NCI-H2107 treated with DMSO at 0.1 percent for 48 hours (cell line): ENCODE data around the gene VAV2.

Source experiments
- DNase-seq: peaks from one replicate; lab custom pipeline; 2025; ENCODE audit not compliant: unreplicated experiment; lab: John Stamatoyannopoulos, UW

The VAV2 gene

GRCh38 chr9:133981589-133981957, 10.6 kb downstream of the VAV2 start:
- no peak for DNase-seq

DNA sequence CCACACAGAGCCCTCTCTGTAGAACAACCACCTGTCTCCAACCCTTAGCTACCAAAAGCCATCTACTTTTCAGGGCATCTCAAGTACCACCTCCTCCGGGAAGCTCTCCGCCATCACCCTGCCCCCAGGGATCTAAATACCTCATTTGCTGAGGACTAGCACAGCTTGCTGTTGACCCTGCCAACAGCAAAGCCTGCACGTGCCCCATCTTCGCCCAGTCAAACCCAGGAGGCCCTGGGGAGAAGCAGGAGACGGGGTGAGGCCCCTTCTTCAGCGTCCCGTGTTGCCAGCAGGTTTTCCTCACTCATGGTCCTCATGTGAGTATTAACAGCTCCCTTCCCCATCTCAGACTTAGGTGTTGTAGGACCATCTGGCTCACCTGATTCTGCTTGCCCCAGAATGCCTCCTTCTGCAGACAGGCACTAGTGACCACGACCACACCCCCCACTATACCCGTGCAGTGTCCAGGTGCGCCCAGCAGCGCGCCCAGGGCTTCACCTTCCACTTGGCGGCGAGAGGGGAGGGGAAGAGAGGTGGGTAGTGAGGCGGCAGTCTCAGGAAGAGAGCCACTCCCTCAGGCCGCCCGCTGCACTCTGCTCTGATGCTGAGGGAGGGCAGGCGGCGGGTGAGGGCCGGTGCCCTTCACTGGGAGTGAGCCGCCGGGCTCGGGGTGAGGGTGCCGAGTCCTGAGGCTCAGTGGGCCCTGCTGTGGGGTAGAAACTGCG, 11.1 kb downstream of the VAV2 start:
- DNase-seq, result no peak

GRCh38 chr9:133979921-133980863, 11.9 kb downstream of the VAV2 start:
- no peak for DNase-seq

DNA sequence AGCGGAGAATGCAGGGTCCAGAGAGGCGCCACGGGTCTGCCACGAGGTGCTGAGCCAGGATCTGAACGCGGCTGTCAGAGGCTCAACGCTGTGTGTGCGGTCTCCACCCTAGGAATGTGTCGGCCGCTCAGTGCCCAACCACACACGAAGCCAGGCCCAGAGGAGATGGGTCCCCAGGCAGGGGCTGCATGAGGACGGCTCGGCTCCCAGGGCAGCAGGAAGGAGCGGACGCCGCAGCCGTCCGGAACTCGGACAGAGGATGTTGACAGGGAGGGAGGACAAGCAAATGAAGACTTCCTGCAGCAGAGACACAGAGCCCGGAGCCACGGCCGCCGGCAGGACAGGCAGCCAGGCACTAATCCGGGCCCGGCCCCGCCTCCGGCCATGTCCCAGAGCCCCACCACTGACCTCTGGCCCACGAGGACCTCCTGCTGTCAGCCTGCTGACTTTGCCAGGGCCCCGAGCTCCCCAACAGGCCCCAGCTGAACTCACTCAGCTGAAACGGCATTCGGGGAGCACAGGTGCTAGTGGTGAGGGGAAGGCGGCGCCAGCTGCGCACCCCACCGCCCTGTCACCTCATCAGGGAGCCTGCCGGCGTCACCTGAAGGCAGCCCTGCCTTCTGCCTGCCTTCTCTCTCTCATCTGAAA, 12.7 kb downstream of the VAV2 start:
- no peak for DNase-seq

- DNase-seq, result no peak
These were observed 13.2 kb downstream of the VAV2 start for GRCh38 chr9:133978899-133979272.

DNA sequence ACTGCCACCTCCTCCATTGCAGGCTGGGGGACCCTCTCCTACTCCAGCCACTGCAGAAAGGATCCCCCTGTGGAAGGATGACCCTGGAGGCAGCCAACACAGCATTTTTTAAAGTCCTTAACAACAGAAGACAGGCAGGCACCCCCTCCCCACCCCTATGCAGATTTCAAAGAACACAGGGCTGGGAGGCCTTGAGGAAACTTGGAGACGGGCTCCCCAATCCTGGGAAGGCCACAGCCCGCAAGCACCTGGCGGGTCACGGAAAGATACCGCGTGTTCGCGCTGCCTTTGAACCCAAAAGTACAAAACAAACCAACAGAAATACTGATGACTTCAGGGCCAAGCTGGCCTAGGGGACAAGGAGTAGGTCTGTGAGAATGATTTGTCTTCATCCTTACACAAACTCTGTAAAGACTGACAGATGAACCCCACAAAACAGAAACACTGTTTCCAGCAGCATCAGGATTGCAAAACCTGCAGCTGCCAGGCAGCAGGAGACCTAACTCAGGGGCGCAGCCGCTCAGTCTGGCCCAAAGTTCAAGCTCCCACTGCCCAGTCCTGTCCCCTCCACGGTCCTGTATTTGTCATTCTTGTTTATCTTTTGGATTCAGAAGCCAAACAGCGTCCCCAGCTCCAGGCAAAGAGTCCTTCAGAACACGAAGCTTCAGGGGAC, 13.8 kb downstream of the VAV2 start:
- DNase-seq, result no peak

GRCh38 chr9:133977421-133978201, 14.5 kb downstream of the VAV2 start:
- DNase-seq, result no peak

DNA sequence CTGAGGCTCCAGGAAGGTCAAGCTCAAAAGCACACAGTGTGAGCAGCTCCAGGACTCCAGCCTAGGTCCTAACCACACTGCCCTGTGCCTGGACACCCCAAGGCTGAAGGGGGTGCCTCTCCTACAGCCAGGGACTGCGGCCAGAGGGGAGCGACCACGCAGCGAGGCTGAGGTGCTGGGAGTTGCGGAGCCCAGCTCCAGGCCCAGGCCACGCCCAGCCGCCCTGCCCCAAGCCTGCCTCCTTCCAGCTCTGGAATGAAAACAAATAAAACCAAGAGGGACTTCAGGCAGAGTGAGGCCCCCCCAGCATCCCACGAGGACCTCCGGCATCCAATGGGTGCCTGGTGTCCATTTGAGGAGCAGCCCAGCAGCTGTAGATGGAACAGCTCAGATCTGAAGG, 15.2 kb downstream of the VAV2 start:
- no peak for DNase-seq

DNA sequence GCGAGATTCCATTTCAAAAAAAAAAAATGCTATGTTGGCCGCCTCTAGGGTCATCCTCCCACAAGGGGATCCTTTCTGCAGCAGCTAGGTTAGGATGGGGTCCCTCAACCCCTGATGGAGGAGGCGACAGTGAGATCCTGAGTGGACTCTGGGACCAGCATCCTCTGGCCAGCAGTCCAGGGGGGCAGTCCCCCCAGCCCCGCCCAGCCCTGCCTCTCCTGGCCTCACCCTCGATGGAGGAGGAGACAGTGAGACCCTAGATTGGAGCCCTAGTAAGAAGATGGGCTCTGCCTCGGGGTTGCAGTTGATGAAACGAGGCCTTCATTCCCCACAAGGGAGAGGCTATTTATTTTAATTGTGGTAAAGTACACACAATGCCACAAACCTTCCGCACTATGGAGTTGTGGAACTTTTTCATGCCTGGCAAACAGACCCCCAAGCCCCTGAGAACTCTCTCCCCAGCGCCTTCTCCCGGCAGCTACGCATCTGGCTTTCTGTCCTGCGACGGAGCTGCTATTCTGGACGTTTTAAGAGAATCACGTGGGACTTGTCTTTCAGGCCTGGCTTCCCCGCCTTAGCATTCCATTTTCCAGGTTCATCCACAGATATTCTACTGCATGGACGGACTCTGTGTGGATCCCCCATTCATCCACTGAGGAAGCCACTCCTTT, 15.8 kb downstream of the VAV2 start:
- DNase-seq, result no peak

DNA sequence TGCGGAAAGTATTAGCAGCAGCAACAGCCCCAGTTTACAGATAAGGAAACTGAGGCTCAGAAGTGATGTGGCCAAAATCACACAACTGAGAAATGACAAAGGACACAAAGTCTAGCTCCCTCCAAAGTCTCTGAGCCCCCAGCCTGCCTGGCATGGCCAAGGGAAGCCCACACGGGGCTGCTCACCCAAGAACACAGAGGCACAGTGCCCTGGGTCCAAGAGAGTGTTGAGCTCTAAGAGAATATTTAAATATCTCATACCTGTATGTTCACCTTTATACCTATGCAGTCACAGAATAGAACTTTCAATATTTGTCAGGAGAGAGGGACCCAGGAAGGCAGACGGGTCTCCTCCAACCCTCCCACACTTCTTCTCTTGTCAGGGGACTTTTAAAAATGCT, 16.6 kb downstream of the VAV2 start:
- DNase-seq, result no peak

- DNase-seq, result no peak
These were observed 17.3 kb downstream of the VAV2 start for GRCh38 chr9:133974631-133975341.

- no peak for DNase-seq
These were observed 18.1 kb downstream of the VAV2 start for GRCh38 chr9:133973791-133974630.

DNA sequence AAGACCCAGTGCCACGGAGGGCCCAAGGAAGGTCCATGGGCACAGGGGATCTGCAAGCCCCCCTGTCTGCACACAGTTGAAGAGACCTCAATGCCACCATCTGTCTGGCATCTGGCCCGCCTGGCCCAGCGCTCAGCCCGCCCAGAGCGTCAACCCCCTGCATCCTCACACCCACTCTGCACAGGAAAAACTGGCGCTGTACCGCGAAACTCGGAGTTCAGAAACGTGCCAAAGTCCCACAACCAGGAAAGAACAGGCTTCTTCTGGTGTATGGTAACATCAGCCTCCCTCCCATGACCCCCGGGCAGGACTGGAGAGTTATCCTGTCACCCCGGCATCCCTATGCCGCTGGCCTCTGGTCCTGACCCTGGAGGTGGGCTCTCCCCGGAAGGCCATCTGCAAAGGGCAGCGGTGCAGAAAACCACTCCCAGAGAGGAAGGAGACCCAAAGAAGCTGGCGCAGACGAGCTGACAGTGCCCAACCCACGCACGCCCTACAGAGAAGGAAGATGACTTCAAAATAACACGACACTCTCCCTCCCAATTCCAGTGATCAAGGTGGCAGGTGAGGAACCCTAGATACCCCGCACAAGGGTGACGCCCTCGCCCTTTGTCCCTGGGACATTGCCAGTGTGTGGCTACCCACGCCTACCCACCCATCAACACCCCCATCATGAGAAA, 18.9 kb downstream of the VAV2 start:
- no peak for DNase-seq

DNA sequence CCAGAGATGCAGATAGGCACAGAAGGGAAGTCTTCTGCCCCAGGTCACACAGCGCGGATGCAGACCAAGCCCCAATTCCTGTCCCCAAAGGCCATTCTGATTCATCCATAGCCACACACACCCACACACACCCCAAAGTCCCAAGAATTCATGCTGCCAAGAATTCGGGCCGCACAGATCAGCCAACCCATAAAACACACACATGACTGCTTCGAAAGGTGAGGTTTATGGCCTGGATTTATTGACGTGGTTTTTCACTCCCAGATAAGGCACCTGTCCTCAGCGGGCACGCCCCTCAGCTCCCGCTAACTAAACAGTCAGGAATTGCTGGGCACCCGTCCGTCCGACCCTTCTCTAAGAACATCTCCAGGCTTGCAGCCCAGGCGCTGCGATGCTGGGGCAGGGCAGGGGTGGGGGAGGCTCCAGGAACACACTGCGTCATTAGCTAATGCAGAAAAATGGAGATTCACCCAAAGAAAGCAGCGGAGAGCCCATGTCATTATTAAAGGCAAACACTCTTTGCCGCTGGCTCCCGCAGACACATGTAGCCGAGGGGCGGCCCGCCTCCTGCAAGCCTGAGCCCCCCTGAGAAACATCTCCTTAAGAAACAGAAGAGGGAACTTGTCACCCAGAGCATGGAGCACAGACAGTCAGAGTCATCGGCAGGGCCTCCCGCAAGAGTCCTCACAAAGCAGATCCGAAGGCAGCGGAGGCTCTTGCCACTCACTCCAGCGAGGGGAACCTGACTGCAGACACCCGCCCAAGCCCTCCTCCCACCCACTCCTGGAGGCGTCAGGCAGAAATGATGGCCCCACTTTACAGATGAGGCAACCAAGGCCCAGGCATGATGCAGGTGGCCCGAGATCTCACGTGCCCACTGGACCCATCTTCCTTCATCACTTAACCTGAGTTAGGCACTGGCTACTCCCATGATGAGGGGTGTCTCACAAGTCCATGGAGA, 19.9 kb downstream of the VAV2 start:
- DNase-seq, result no peak

- DNase-seq, result no peak
These were observed 20.8 kb downstream of the VAV2 start for GRCh38 chr9:133971121-133971951.

GRCh38 chr9:133970581-133971058, 21.5 kb downstream of the VAV2 start:
- no peak for DNase-seq
